LHCN-M2 (cell line): Measurements from ENCODE around the gene FUT7. TPM values are rescaled to one million over a fixed set of nuclear protein-coding genes. Genes with fewer than 3 reads are reported as not detected.

Experiments
- DNase-seq: peaks from one replicate; pipeline ENCODE4 v3.0.0-alpha.2; 2012; ENCODE audit warnings: low read depth
- total RNA-seq: library from RNA; depleted of rRNA; stranded (reverse); fragments of >200 nt; gene quantifications from 2 replicates; pipeline ENCODE4 v1.2.3, GENCODE V29; 2014

The FUT7 gene
- total RNA-seq, 1 experiment from 2014 or later = not detected

GRCh38 chr9:137019891-137020683, 11.8 kb downstream of the FUT7 start:
- no peak for DNase-seq

DNA sequence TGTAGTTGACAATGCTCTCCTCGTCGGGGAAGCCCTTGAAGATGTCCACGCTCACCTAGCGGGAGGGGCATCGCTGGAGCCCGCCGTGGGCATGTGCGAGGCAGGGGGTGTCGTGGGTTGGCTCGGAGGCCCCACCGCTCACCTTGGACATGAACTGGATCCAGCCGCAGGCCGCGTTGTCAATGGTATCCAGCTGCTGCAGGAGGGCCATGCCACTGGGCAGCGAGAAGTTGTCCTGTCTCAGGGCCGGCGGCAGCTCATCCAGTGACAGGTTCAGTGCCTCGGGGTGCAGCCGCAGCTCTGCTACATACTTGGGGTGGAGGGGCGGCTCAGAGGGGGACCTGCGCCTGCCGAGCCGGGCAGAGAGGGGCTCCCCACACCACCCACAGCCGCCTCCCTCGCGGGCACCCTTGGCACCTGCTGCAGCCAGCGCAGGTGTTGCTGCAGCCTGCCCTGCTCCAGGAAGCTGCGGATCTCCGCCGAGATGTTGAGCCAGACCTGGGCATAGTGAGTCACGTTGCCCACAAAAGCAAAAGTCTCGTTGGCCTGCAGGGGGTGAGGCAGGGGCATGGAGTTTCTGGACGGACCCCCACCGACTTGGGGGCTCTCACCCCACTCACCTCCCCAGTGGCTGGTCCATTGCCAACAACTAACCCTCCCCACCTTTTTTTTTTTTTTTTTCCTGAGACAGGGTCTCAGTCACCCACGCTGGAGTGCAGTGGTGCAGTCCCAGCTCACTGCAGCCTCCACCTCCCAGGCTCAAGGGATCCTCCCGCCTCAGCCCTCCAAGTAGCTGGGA, 12.9 kb downstream of the FUT7 start:
- no peak for DNase-seq

DNA sequence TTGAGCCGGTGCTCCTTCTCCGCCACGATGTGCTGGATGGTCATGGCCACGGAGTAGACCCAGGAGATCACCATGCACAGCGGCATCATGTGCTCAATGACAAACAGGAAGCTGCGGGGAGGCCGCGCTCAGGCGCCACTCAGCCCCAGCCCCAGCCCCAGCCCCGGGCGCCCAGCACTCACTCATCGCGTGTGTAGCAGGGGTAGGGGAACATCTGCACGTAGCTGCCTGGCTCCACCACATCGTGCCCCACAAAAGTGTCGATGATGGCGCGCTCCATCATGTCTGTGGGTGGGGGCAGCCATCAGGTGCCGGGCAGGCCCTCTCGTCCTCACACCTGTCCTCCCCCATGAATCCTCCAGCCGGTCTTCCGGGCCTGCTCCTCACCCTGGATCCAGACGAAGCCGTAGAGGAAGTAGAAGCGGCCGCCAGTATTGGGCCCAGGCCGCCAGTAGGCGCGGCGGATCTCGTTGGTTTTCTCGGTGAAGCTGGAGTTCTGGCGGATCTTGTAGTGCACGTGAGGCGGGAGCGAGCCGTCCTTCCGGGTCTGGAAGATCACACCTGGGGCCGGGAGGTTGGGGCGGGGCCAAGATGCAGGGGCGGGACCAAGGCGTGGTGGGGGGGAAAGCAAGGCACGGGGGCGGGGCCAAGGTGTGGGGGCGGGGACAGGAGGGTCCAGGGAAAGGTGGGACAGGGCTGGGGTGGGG, 13.9 kb downstream of the FUT7 start:
- no peak for DNase-seq

DNA sequence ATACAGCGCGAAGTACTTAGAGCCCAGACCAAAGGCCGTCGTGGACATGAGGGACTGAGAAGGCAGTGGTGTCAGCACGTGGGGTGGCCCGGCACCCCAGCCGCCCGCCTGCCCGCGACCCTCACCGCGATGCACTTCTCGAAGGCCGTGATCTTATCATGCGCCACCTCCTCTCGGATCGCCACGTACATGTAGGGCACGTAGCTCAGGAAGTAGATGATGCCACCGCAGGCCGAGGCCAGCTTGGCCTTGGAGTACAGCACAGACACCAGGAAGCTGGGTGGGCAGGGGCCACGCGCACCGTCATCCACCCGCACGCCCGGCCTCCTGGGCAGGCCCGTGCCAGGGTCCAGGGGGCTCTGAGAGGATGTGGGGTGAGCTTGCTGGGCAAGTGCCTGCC, 14.8 kb downstream of the FUT7 start:
- DNase-seq = no peak

- no peak for DNase-seq
Measured at GRCh38 chr9:137016436-137016835, 15.5 kb downstream of the FUT7 start.

- DNase-seq = no peak
Measured at GRCh38 chr9:137015976-137016375, 15.9 kb downstream of the FUT7 start.

DNA sequence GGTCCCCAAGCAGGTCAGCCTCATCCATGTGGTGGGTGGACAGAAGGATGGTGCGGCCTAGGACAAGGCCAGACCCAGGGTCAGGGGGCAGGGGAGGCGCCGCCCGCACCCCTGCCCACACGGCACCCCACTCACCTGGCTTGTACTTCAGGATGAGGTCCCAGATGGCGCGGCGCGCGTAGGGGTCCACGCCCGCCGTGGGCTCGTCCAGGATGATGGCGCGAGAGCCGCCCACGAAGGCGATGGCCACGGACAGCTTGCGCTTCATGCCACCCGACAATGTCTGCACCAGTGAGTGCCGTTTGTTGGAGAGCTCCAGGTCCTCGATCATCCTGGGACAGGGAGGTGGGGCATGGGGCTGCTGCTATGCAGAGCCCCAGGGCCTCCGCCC, 16.4 kb downstream of the FUT7 start:
- no peak for DNase-seq

DNA sequence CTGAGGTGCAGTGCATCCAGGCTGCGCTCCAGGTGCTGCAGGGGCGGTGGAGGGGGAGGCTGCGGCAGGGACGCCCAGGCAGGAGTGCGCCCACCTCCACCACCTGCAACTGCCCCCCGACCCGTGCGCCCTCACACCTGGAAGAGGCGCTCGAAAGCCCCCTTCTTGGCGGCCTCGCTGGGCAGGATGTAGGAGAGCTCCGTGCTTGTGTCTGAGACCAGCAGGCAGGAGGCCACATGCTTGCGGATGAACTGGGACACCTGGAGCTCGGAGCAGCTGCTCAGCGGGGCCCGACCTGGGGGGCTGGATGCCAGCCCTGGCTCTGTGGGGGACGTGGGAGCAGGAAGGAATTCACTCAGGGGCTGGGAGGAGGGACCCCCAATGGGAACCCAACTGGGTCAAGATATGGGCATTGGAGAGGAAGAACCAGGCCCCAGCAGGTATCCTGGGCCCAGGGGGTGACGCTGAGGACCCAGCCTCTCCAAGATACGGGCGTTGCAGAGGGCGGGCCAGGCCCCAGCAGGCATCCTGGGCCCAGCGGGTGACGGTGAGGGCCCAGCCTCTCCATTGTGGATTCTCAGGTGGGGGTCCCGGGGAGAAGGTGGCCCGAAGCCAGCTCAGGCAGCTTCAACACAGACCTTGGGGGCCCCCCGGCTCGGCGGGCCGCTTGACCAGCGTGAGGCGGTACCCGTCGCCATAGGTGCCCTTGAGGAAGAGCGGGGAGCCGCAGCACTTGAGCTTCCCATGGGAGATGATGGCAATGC, 16.9 kb downstream of the FUT7 start:
- DNase-seq = no peak

- DNase-seq = no peak
Measured at GRCh38 chr9:137014166-137014565, 17.7 kb downstream of the FUT7 start.

DNA sequence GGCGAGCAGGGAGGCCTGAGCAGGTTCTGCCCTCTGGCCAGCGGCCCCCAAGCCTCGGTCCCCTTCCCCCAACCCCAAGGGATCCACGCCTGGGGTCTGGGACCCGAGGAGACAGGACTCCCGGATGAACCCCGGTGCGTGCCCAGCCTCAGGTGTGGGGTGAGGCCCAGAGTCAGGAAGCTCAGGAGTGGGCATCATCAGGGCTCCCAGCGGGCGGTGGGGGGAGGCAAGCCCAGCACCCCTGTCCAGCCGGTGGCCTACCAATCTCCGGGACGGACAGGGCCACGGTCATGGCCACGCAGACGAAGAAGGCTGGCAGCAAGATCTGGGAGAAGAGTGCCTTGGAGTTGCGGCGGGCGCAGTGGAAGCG, 18.3 kb downstream of the FUT7 start:
- no peak for DNase-seq

DNA sequence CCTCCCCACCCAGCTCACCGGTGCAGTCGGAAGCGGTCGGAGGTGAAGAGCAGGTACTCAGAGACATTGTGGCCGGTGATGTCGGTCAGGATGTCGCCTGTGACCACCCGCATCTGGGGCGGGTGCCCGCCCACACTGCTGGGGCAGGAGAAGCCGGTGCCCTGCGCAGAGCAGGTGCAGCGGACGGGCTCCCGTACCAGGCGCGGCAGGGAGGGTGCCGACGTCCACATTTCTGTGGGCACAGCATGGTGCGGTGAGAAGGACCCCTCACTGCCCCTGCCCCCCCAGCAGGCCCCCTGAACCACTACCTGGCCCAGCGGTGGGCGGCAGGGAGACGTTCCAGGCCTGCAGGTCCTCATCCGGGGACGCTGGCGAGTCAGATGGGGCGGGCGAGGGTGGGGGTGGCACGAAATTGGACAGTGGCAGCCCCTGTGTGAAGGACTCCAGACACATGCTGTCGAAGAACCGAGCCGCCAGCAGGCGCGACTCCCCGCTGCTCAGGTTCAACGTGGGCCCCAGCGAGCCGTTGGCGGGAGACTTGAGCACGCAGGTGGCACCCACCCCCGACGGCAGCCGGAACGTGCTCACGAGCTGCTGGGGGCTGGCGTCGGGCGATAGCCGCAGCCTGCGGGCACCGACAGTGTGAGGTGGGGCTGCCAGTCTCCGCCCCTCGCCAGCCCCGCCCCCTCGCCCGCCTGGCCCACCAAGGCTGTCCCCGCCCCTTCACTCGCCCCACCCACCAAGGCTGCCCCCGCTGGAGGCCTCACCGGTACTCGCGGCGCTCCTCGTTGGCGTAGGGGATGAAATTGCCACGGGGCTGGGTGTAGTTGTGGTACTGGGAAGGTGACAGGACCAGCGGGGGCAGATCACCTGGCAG, 19.0 kb downstream of the FUT7 start:
- DNase-seq = no peak

GRCh38 chr9:137011907-137012675, 19.8 kb downstream of the FUT7 start:
- no peak for DNase-seq

GRCh38 chr9:137011156-137011555, 20.7 kb downstream of the FUT7 start:
- DNase-seq = no peak

DNA sequence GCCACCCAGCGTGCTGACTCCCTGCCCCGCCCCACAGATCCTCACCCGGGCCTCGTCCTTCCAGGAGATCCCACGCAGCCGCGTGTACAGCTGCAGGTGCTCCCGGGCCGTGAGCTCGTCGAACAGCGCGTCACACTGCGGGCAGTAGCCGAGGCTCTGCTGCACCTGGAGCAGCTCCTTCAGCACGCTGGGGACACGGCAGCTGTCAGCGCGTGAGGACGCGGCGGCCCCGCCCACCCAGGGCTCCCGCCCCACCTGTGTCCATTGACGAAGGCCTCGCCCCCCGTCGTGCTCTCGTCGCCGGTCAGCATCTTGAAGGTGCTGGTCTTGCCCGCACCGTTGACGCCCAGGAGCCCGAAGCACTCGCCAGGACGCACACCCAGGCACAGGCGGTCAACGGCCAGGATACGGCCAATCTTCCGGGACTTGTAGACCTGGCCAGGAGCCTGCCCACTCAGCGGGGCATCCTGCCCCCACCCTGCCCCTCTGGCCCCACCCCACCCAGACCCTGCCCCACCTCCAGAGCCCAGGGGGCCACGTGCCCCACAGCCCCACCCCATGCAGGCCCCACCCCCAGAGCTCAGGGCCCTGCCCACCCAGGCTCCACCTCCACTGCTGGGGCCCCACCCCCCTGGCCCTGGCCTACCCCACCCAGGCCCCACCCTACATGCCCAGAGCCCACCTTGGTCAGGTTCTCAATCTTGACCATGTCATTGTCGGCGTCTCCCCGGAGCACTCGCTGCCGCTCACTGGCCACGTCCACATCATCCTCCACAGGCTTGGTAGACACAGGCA, 21.8 kb downstream of the FUT7 start:
- no peak for DNase-seq

GRCh38 chr9:137009217-137009616, 22.7 kb downstream of the FUT7 start:
- DNase-seq = no peak

GRCh38 chr9:137008312-137008711, 23.6 kb downstream of the FUT7 start:
- no peak for DNase-seq

DNA sequence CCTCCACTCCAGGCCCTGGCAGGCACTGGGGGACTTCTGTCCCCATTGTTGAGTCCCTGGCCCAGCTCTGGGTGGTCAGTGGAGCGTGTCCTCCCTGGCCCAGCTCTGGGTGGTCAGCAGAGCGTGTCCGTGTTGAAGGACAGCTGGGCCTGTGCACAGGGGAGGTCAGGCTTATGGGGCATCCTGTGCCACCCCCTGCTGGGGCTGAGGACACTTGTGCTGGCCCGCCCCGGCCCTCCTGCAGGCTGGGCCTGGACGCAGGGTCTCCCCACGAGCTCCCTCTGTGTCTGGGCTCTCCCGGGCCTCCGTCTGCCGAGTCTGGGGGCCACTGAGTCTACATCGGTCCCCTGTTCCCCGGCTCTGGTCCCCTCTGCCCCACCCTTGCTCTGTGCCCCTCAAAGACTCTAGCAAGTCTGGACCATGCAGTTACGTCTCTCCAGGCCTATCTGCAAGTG, 24.0 kb downstream of the FUT7 start:
- DNase-seq = no peak

DNA sequence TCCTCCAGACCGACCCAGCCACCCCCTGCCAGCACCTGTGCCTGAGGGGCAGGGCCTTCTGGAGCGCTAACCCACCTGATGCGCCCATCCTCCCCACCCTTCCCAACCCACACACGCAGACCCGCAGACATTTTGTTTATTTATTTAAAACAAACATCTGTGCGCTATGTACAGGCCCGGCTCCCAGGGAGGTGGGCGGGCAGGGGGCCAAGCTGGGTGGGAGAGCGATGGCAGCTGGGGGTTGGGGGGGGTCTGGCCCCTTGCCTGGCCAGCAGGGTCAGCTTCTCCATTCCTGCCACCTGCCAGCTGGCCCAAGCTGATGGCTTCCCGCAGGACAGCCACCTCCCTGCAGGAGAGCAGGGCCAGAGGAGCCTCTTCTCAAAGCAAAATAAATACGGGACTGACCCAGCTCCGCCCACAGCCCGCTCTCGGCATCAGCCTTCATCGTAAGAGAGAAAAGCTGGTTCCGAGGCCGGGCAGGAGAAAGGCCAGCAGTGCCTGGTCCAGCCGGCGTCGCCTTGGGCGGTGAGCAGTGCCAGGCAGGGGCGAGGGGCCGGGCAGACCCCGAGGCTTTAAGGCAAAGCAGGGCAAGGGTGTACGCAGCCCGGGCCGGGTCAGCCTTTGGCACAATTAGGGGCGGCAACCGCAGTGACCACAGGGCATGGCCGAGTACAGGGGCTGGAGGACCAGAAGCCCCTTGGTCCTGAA, 24.6 kb downstream of the FUT7 start:
- no peak for DNase-seq
